ENCODE data around the gene C2CD2. TPM values are rescaled to one million over a fixed set of nuclear protein-coding genes. Genes with fewer than 3 reads are reported as not detected.

Gene C2CD2
- total and polyA plus RNA-seq, 5 donors from 2014 or later, result 1.7 to 15.3 (median 2.1) TPM

DNA sequence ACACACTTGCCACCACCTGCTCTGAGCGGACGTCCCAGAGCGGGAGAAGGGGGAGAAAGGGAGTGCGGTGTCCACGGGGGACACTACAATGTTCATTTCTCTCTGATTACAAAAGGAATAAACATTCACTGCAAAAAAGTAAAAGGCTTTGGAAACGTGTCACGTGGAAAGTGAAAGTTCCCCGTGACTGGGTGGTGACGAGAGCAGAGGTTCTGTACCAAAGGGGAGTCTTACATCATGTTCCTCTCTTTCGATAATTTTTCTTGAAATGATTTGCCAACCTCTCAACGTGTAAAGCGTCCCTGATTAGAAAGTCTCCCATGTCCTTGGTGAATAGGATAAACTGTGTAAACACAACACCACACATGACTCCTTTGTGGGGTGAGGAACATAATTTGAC, 52.7 kb downstream of the C2CD2 start:
- no peaks in the 10 kb centered on the region for H3K9me3 Mint-ChIP-seq
- DNase-seq (peak in 1 of 3 donors; percentile 56), ATAC-seq (ENCODE audit: low read depth in 2 of 2) (no peak)
- peaks cover 34% of the 10 kb centered on the region for H3K36me3 Mint-ChIP-seq
- peak overlapping the region in 2 of 4 donors; percentile 61 to 63 for H3K4me3 Mint-ChIP-seq
- H3K4me1 Mint-ChIP-seq, result peaks cover 0 to 34% (median 23%) of the 10 kb centered on the region in 4 donors
- Histone ChIP-seq H3K9me3 (ENCODE audit: control insufficient read depth in 2 of 2, low read length in 2 of 2) (no peaks in the 10 kb centered on the region), H3K4me3 (ENCODE audit: low read depth, low read length) (no peak overlapping the region), H3K36me3 (ENCODE audit: control insufficient read depth, insufficient read depth, low read length) (peaks cover 2% of the 10 kb centered on the region), H3K4me1 (ENCODE audit: control insufficient read depth, insufficient read depth, low read length, poor library complexity, severe bottlenecking) (peaks cover 13% of the 10 kb centered on the region), H3K27me3 (ENCODE audit: control insufficient read depth, insufficient read depth, low read length) (no peaks in the 10 kb centered on the region), H3K27ac (ENCODE audit: insufficient read depth, low read length, poor library complexity, severe bottlenecking) (no peak overlapping the region)
- H3K27me3 Mint-ChIP-seq, result no peaks in the 10 kb centered on the region
- H3K27ac Mint-ChIP-seq, result peak overlapping the region; percentile 4 to 85 (median 48)

- H3K9me3 Mint-ChIP-seq, result no peaks in the 10 kb centered on the region
- Histone ChIP-seq H3K36me3 (ENCODE audit: control insufficient read depth, insufficient read depth, low read length) (peaks cover 2% of the 10 kb centered on the region), H3K27ac (ENCODE audit: insufficient read depth, low read length, poor library complexity, severe bottlenecking) (no peak overlapping the region), H3K4me3 (ENCODE audit: low read depth, low read length) (no peak overlapping the region), H3K4me1 (ENCODE audit: control insufficient read depth, insufficient read depth, low read length, poor library complexity, severe bottlenecking) (peaks cover 18% of the 10 kb centered on the region), H3K9me3 (ENCODE audit: control insufficient read depth in 2 of 2, low read length in 2 of 2) (no peaks in the 10 kb centered on the region), H3K27me3 (ENCODE audit: control insufficient read depth, insufficient read depth, low read length) (no peaks in the 10 kb centered on the region)
- H3K27ac Mint-ChIP-seq, result peak overlapping the region in 1 of 3 donors; percentile 79
- no peak overlapping the region for H3K4me3 Mint-ChIP-seq
- DNase-seq (no peak), ATAC-seq (ENCODE audit: low read depth in 2 of 2) (no peak)
- H3K4me1 Mint-ChIP-seq, result peaks cover 0 to 41% (median 29%) of the 10 kb centered on the region in 4 donors
- peaks cover 38% of the 10 kb centered on the region for H3K36me3 Mint-ChIP-seq
- no peaks in the 10 kb centered on the region for H3K27me3 Mint-ChIP-seq
Observed at GRCh38 chr21:41900401-41900800, 53.4 kb downstream of the C2CD2 start.

DNA sequence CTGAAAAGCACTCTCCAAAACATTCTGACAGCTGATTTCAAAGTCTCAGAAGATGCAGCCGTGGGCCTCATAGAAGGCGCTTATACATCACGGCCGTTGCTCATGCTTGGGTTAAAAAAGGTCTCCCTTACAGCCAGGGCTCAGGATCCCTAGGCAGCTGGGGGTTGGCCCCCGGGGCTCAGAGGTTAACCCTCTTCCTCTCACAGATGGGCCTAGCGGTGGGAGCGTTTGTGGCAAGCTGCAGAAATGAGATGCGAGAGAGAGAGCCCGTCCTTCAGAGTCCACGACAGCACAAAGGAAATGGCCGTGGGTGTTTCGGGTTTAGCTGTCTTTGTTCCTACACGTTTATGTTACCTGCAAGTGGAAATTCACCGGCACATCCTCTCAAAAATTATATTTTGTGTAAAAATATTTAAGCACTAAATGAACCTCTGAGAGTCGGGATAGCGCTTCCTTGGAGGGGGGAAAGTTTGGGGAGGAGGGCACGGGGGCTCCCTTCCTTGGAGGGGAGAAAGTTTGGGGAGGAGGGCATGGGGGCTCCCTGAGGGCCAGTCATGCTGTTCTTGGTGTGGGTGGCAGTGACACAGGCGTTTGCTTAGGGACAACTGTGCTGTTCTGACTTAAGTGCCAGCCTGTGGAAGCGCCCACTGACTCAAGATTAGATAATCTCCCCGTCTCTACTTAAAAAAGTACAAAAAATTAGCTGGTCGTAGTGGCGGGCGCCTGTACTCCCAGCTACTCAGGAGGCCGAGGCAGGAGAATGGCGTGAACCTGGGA, 54.2 kb downstream of the C2CD2 start:
- ATAC-seq (ENCODE audit: low read depth in 2 of 2), result peak; percentile 60 to 61
- Mint-ChIP-seq H3K36me3 (peaks cover 35% of the 10 kb centered on the region), H3K4me3 (peak overlapping the region in 3 of 4 donors; percentile 62 to 89 (median 70))

DNA sequence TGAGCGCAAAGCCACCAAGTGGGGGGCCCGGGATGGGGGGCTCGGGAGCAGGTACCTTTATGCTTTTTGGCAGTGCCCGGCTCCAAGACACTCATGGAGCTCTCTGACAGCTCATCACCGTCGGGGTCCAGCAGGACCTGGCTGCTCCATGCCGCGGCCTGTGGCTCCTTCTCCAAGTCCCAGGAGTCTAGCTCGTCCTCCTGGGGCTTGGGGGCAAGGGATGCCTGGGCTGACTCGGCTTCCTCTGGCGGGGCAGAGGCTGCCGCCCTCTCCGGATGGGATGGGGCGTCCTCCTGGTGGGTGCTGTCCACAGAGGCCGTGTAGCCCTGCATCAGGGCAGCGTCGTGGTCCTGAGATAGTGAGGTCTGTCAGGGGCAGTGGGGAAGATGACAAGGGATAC, 54.8 kb downstream of the C2CD2 start:
- no peak for DNase-seq
- Mint-ChIP-seq H3K27ac (peak overlapping the region in 2 of 3 donors; percentile 62 to 82), H3K4me3 (peak overlapping the region in 1 of 4 donors; percentile 62), H3K4me1 (peaks cover 0 to 44% (median 29%) of the 10 kb centered on the region in 4 donors), H3K36me3 (peaks cover 33% of the 10 kb centered on the region), H3K9me3 (no peaks in the 10 kb centered on the region), H3K27me3 (no peaks in the 10 kb centered on the region)
- Histone ChIP-seq H3K4me1 (ENCODE audit: control insufficient read depth, insufficient read depth, low read length, poor library complexity, severe bottlenecking) (peaks cover 18% of the 10 kb centered on the region), H3K27ac (ENCODE audit: insufficient read depth, low read length, poor library complexity, severe bottlenecking) (no peak overlapping the region), H3K27me3 (ENCODE audit: control insufficient read depth, insufficient read depth, low read length) (no peaks in the 10 kb centered on the region), H3K36me3 (ENCODE audit: control insufficient read depth, insufficient read depth, low read length) (no peaks in the 10 kb centered on the region), H3K4me3 (ENCODE audit: low read depth, low read length) (no peak overlapping the region), H3K9me3 (ENCODE audit: control insufficient read depth in 2 of 2, low read length in 2 of 2) (no peaks in the 10 kb centered on the region)
- ATAC-seq (ENCODE audit: low read depth in 2 of 2), result no peak

More for the DNA sequence above, 54.2 kb downstream of the C2CD2 start:
- no peaks in the 10 kb centered on the region for H3K9me3 Mint-ChIP-seq
- H3K4me3 ChIP-seq (ENCODE audit: low read depth, low read length), result peak overlapping the region; percentile 44
- H3K9me3 ChIP-seq (ENCODE audit: control insufficient read depth in 2 of 2, low read length in 2 of 2), result no peaks in the 10 kb centered on the region
- H3K27ac Mint-ChIP-seq, result peak overlapping the region; percentile 62 to 88 (median 82)
- no peak overlapping the region for H3K27ac ChIP-seq (ENCODE audit: insufficient read depth, low read length, poor library complexity, severe bottlenecking)
- peaks cover 1% of the 10 kb centered on the region for H3K36me3 ChIP-seq (ENCODE audit: control insufficient read depth, insufficient read depth, low read length)
- H3K4me1 Mint-ChIP-seq, result peaks cover 0 to 44% (median 29%) of the 10 kb centered on the region in 4 donors
- H3K27me3 ChIP-seq (ENCODE audit: control insufficient read depth, insufficient read depth, low read length), result no peaks in the 10 kb centered on the region
- peak in 2 of 3 donors; percentile 41 to 80 for DNase-seq
- no peaks in the 10 kb centered on the region for H3K27me3 Mint-ChIP-seq
- H3K4me1 ChIP-seq (ENCODE audit: control insufficient read depth, insufficient read depth, low read length, poor library complexity, severe bottlenecking), result peaks cover 18% of the 10 kb centered on the region

DNA sequence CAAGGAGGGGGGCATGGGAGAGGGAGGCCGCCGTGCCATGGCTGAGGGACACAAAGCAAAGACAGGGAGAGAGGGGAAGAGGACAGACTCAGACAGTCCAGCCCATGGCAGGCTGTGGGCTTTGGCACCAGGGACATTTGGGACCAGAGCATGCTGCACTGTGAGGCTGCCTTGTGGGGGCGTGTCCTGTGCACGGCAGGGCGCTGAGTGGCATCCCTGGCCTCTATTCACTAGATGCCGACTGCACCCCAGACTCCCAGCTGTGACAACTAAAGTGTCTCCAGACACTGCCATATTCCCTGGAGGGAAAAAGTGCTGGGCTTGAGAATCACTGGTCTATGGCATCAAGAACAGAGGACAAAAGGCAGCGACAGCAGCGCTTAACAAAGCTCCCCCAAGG, 56.1 kb downstream of the C2CD2 start:
- Histone ChIP-seq H3K4me3 (ENCODE audit: low read depth, low read length) (no peak overlapping the region), H3K27me3 (ENCODE audit: control insufficient read depth, insufficient read depth, low read length) (no peaks in the 10 kb centered on the region), H3K4me1 (ENCODE audit: control insufficient read depth, insufficient read depth, low read length, poor library complexity, severe bottlenecking) (peaks cover 18% of the 10 kb centered on the region), H3K36me3 (ENCODE audit: control insufficient read depth, insufficient read depth, low read length) (no peaks in the 10 kb centered on the region), H3K27ac (ENCODE audit: insufficient read depth, low read length, poor library complexity, severe bottlenecking) (no peak overlapping the region), H3K9me3 (ENCODE audit: control insufficient read depth in 2 of 2, low read length in 2 of 2) (no peaks in the 10 kb centered on the region)
- DNase-seq (no peak), ATAC-seq (ENCODE audit: low read depth in 2 of 2) (no peak)
- no peak overlapping the region for H3K4me3 Mint-ChIP-seq
- peaks cover 23% of the 10 kb centered on the region for H3K36me3 Mint-ChIP-seq
- H3K27me3 Mint-ChIP-seq, result no peaks in the 10 kb centered on the region
- peaks cover 0 to 44% (median 29%) of the 10 kb centered on the region in 4 donors for H3K4me1 Mint-ChIP-seq
- no peaks in the 10 kb centered on the region for H3K9me3 Mint-ChIP-seq
- peak overlapping the region in 1 of 3 donors; percentile 9 for H3K27ac Mint-ChIP-seq

GRCh38 chr21:41897047-41897669, 56.7 kb downstream of the C2CD2 start:
- no peak for ATAC-seq (ENCODE audit: low read depth in 2 of 2)
- Mint-ChIP-seq H3K9me3 (no peaks in the 10 kb centered on the region), H3K27me3 (no peaks in the 10 kb centered on the region), H3K4me3 (no peak overlapping the region), H3K27ac (peak overlapping the region in 1 of 3 donors; percentile 20), H3K4me1 (peaks cover 0 to 42% (median 26%) of the 10 kb centered on the region in 4 donors), H3K36me3 (peaks cover 20% of the 10 kb centered on the region)
- no peak overlapping the region for H3K27ac ChIP-seq (ENCODE audit: insufficient read depth, low read length, poor library complexity, severe bottlenecking)
- no peak overlapping the region for H3K4me3 ChIP-seq (ENCODE audit: low read depth, low read length)
- H3K4me1 ChIP-seq (ENCODE audit: control insufficient read depth, insufficient read depth, low read length, poor library complexity, severe bottlenecking), result peaks cover 18% of the 10 kb centered on the region
- H3K36me3 ChIP-seq (ENCODE audit: control insufficient read depth, insufficient read depth, low read length), result no peaks in the 10 kb centered on the region
- DNase-seq, result no peak
- no peaks in the 10 kb centered on the region for H3K9me3 ChIP-seq (ENCODE audit: control insufficient read depth in 2 of 2, low read length in 2 of 2)
- no peaks in the 10 kb centered on the region for H3K27me3 ChIP-seq (ENCODE audit: control insufficient read depth, insufficient read depth, low read length)

DNA sequence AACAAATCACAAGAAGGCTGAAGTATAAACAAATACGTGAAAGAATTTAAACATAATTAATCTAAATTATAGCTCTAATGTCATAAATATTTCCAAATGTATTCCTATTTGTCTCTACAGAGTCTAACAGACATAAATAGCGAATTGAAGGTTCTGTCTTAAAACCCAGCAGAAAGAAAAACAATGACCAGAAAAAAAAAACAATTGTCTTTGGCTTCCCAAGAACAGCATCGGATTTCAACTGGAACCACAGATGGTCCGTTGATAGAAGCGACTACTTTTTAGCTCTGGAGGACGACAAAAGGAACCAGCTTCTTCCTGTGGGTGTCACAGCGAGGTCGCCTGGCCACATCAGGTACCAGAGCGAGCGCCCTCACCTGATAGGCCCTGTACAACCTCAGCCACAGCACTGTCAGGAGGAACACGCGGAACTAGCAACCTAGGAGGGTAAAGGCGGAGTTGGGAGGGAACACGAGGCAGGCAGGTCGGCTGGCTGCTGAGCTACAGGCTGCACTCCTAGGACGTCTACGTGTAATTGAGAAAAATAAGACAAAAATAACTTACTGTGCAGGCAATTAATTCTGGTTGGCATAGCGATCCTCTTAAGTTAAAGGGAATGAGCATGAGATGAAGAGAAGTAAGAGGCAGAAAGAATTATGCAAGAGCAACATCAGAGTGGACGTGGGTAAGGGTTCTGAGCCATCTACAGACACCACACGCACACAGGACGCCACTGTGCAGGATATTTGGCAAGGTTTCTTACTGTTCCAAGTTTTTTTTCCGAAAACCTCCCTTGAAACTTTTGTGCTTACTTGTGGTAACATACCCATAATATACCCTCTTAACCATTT, 58.0 kb downstream of the C2CD2 start:
- Mint-ChIP-seq H3K4me1 (peaks cover 0 to 33% (median 20%) of the 10 kb centered on the region in 4 donors), H3K27me3 (no peaks in the 10 kb centered on the region), H3K9me3 (no peaks in the 10 kb centered on the region), H3K27ac (peak overlapping the region; percentile 16 to 60 (median 25)), H3K36me3 (peaks cover 10% of the 10 kb centered on the region), H3K4me3 (peak overlapping the region in 1 of 4 donors; percentile 44)
- DNase-seq, result peak in 2 of 3 donors; percentile 63 to 82
- Histone ChIP-seq H3K9me3 (ENCODE audit: control insufficient read depth in 2 of 2, low read length in 2 of 2) (no peaks in the 10 kb centered on the region), H3K27ac (ENCODE audit: insufficient read depth, low read length, poor library complexity, severe bottlenecking) (no peak overlapping the region), H3K27me3 (ENCODE audit: control insufficient read depth, insufficient read depth, low read length) (no peaks in the 10 kb centered on the region), H3K4me3 (ENCODE audit: low read depth, low read length) (no peak overlapping the region), H3K36me3 (ENCODE audit: control insufficient read depth, insufficient read depth, low read length) (no peaks in the 10 kb centered on the region), H3K4me1 (ENCODE audit: control insufficient read depth, insufficient read depth, low read length, poor library complexity, severe bottlenecking) (peaks cover 18% of the 10 kb centered on the region)
- ATAC-seq (ENCODE audit: low read depth in 2 of 2), result peak; percentile 89 to 92
